Fibroblast of skin of scalp (primary cell): ENCODE measurements around the gene KRT17. TPM values are rescaled to one million over a fixed set of nuclear protein-coding genes. Genes with fewer than 3 reads are reported as not detected.

Experiments
- DNase-seq: peaks from one replicate; pipeline ENCODE4 v3.0.0-alpha.2; 2013
- polyA plus RNA-seq, 2 experiments: library from polyadenylated mRNA; unstranded; fragments of 120-200 nt; gene quantifications; one replicate each; pipeline ENCODE4 v1.2.1, GENCODE V29; 2013; ENCODE audit not compliant: insufficient read length in 2 of 2

KRT17 gene
- 6.6 TPM for polyA plus RNA-seq (2013, experiment 1 of 2; ENCODE audit: insufficient read length)
- 11.4 TPM for polyA plus RNA-seq (2013, experiment 2 of 2; ENCODE audit: insufficient read length)

- no peak for DNase-seq
Observed at GRCh38 chr17:41624208-41625101, at the start of gene KRT17. Gene KRT17 (minus strand): TSS chr17:41624575. CDS start chr17:41624509, 66 bp downstream.

- DNase-seq = no peak
Observed at GRCh38 chr17:41672153-41672552, 47.8 kb upstream of the KRT17 start.

DNA sequence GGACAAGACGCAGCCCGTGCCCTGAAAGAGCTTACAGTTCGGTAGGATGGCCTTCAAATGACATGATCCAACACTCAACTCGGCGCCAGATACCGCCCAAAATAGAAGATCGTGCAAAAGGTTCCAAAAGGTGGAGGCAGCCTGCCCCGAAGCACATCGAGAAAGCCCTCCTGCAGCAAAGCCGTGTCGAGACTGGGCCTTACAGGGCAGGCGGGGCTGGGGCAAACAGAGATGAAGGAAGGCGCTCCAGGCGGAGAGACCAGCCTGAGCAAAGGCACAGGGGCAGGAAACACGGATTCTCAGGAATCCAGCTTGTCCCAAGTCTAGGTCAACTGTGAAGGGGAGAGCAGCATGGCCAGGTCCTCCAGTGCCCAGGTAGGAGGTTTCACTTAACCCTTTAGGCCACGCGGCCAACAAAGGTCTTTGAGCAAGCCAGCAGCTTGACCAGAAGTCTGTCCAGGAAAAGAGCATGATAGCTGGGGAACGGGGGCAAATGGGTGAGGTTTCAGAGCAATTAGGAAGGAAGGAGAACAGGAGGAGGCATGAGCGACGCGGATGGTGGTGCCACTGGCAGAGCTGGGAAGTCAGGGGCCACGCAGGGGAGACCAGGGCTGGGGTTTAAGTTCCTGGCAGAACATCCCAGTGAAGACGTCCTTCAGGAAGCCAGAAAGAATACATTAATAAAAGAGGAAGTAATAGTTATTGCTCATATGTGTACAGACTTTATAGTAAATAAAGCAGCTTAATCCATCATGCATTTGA is 43.1 kb upstream of the KRT17 start:
- no peak for DNase-seq

GRCh38 chr17:41666708-41667279 is 42.4 kb upstream of the KRT17 start:
- DNase-seq = peak; percentile 72

DNA sequence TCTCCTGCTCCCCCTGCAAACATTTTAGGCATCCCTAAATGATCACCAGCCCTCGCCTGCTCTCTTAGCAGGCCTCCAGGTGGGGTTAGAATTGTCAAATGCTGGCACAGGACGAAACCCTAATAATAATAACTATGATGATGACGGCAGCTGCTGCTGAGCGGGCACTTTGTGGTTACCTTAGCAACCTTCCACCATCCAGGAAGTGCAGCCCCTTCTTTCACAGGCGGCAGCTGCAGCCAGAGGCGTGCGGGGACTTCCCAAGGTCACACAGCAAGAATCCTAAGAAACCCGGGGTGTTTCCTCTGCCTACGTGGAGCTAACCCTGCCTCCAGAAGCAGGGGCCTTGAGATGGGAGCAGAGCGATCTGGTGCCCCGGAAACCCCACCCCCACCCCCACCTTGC is 41.9 kb upstream of the KRT17 start:
- DNase-seq = peak; percentile 47

GRCh38 chr17:41665566-41666236 is 41.3 kb upstream of the KRT17 start:
- DNase-seq = peak; percentile 83

DNA sequence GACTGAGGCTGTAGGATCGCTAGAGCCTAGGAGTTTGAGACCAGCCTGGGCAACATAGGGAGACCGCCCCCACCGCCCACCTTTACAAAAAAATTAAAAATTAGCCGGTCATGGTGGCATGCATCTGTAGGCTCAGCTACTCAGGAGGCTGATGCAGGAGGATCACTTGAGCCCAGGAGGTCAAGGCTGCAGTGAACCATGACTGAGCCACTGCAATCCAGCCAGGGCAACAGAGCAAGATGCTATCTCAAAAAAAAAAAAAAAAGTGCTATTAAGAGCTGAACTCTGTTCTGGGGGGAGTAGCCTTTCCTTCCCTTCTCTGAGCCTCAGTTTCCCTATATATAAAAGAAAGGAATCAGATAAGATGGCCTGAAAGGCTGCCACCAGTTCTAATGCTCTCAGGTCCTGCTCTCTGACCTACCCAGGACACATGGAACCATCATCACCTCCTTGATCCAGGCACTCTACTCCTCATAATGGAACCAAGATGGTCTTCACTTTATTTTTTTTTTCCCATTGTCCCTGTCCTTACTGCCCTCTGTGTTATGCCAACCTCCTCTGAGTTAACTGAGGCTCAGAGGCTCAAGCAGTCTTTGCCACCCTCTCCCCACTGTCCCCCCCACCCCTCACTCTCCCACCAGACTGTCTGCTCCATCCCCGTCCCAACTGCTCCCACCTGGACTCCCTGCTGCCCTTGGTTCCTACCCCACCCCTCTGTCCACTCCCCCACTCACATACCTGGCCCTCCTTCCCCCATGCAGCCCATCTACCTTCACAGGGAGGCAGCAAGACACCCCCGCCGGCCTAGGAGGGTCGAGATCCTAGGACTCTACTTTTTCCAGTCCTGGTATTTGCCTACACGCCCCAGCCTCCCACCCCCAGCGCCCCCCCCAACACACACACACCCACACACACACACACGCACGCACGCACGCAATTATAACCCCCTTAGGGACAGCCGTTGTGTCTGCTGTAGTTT is 40.5 kb upstream of the KRT17 start:
- no peak for DNase-seq

DNA sequence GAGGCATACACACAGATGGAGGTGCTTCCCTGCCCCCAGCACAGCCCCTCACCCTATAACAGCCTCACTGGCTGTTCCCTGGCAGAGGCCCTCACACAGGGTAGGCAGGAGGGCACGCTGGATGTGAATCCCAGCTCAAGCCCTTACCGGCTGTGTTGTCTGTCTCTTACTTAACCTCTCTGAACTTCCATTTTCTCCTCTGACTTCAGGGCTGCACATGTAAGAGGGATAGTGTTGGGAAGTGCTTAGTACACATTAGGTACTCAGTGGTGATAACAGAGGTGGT is 39.7 kb upstream of the KRT17 start:
- DNase-seq = no peak

DNA sequence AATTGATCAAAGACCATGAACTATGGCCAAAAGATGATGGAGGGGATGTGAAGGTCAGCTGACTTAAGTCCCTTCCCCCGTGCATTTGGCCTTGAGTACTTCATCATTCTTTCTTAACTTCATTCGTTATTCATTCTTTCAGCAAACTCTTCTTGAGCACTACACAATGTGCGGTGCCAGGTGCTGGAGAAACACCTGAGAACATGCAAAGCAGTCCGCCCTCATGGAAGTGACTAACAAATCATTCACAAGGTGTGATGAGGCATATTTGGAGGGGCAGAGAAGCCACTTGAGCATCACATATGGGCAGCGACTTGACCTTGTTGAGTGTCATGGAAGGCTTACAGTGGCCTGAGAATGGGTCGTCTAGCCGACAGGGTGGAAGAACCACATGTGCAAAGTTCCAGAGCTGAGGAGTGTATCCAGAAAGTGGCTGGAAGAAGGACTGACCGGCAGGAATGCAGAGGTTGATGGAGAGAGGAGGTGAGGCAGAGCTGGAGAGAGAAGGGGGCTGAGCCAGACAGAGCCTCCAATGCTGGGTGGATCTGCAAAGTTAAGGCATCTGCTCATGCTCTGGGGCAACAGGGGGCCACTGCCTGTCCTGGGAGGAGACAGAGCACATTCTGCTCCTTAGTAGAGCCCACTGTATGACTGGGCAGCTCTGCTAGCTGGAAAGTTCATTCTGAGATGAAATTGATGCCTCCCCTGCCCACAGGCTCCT is 39.2 kb upstream of the KRT17 start:
- DNase-seq = no peak

DNA sequence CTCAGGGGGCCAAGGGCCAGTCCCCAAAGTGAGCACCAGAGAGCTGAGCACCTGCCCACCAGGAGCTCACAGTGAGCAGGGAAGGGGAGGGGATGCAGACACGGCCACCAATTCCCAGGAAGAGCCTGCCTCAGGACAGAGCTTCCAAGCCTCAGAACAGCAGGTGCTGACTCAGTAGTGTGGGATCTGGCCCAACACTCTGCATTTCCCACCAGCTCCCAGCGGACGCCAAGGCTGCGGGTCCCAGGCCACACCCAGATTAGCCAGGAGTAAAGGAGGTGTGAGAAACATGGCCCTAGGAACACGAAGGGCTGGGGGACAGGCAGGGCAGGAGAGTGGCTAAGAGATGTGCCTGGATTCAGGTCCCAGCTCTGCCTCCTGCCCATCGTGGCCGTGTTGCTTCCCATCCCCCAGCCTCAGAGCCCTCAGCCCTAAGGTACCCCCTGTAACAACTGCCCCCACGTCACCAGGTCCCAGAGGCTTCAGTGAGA is 35.9 kb upstream of the KRT17 start:
- DNase-seq = no peak

GRCh38 chr17:41659427-41660212 is 35.2 kb upstream of the KRT17 start:
- no peak for DNase-seq

GRCh38 chr17:41658846-41659245 is 34.5 kb upstream of the KRT17 start:
- DNase-seq = no peak

DNA sequence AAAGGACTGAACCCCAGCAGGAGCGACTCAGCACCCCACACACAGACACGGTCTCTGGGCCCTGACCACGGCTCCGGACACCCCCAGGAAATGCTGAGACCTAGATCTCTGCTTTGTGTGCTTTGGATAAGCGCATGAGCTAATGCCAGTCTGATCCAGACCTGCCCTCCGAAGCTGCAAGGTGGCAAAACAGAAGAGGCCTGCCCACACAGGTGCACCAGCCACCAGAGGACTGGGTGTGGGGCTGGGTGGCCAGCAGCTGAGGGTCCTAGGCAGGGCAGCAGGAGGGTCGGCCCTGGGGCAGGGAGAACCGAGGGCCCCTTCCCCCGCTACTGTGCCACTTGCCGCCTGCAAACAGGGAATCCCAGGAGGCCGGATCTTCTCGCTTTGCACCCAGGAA is 33.6 kb upstream of the KRT17 start:
- no peak for DNase-seq

GRCh38 chr17:41657176-41657754 is 32.9 kb upstream of the KRT17 start:
- DNase-seq = no peak

DNA sequence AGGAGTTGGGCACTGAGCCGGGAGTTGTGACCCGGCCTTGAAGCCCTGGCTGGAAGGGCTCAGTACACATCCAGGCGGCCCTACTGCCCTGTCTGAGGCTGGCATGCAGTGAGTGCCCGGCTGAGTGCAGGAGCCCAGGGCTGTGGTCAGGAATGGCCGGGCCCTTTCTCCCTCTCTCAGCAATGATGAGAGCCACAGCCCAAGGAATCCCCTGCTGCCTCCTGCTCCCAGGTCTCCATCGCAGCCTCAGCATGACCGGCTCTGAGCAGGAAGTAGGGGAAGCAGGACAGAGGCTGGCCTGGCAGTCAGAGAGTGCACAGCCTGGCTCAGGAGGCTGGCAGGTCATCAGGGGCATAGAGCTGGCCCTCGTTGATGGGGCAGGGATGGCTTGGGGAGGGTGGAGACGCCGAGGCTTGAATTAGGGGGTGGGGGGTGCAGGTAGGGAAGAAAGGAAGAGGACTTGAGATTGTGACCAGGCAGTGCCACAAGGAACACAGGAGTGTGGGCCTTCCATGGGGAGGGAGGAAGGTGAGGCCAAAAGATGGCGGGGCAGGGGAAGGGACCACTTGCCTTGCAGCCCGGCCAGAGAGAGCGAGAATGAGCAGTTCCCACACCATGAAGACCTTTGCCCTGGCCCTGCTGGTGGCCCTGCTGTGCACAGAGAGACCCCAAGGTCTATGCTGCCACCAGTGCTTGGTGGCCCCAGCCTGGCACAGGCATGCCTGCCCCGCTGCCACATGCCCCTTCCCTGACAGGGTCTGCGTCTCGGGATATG is 32.1 kb upstream of the KRT17 start:
- DNase-seq = no peak

- DNase-seq = no peak
Observed at GRCh38 chr17:41655611-41656111, 31.3 kb upstream of the KRT17 start.

- DNase-seq = no peak
Observed at GRCh38 chr17:41654678-41655607, 30.6 kb upstream of the KRT17 start.
